B cell (primary cell): ENCODE data around the gene KEL. TPM values are rescaled to one million over a fixed set of nuclear protein-coding genes. Genes with fewer than 3 reads are reported as not detected.

Experiments used
- ATAC-seq: fragments of 200-7000 bp; cut with Tn5 transposase; one replicate; pipeline ENCODE4 v1.10.0; 2021; ENCODE audit warnings: low read depth, mild to moderate bottlenecking, moderate number of reproducible peaks, moderate library complexity
- CTCF ChIA-PET: fragments of 350-600 bp; sonication (Branson Sonifier 250); formaldehyde crosslinking; loops from one replicate; lab custom pipeline; 2021; ENCODE audit warnings: antibody characterized with exemption, inconsistent platforms; lab: Charles Lee
- POLR2A ChIA-PET: fragments of 350-600 bp; sonication (Branson Sonifier 250); formaldehyde crosslinking; loops from one replicate; lab custom pipeline; 2021; ENCODE audit warnings: antibody characterized with exemption; lab: Charles Lee
- DNase-seq: peaks from one replicate; pipeline ENCODE4 v3.0.0; 2013
- H2AFZ ChIP-seq: 2 replicates; pipeline ENCODE4 v1.6.1; 2012; ENCODE audit warnings: mild to moderate bottlenecking, low read depth, low read length; ENCODE audit not compliant: insufficient read depth, poor library complexity, severe bottlenecking
- H3K27ac ChIP-seq, 2 donors: 1 replicate in 1 of 2; 2 replicates in 1 of 2; pipeline ENCODE4 v1.5.1; 2012 to 2013; ENCODE audit warnings: low read length in 2 of 2, mild to moderate bottlenecking in 2 of 2, moderate library complexity in 1 of 2
- H3K27me3 ChIP-seq, 4 experiments: fragments of 200-600 bp in 1 of 4; sonication (generic) in 1 of 4; replicated peaks in 1 of 4; 1 replicate in 2 of 4; 2 replicates in 2 of 4; pipeline versions ENCODE4 v1.6.1 to v1.7.0; 2013 to 2016; ENCODE audit warnings: low read length in 3 of 4, mild to moderate bottlenecking in 2 of 4, mixed read lengths in 1 of 4, moderate library complexity in 1 of 4; ENCODE audit not compliant: insufficient read depth in 4 of 4, control insufficient read depth in 3 of 4; ENCODE audit errors: control extremely low read depth in 1 of 4
- H3K36me3 ChIP-seq, 2 experiments: replicated peaks in 1 of 2; 1 replicate in 1 of 2; 2 replicates in 1 of 2; pipeline versions ENCODE4 v1.6.1 to v1.7.1; 2013; ENCODE audit warnings: low read length in 1 of 2; ENCODE audit not compliant: insufficient read depth in 2 of 2, control insufficient read depth in 1 of 2; ENCODE audit errors: control extremely low read depth in 1 of 2, extremely low read depth in 1 of 2
- H3K4me1 ChIP-seq, 2 donors: fragments of 200-600 bp in 1 of 2; sonication (generic) in 1 of 2; 1 replicate in 1 of 2; 2 replicates in 1 of 2; pipeline versions ENCODE4 v1.5.1 to v1.6.1; 2013 to 2017; ENCODE audit warnings: low read length in 2 of 2; ENCODE audit not compliant: control insufficient read depth in 2 of 2, insufficient read depth in 2 of 2
- H3K4me2 ChIP-seq: replicated peaks from 2 replicates; pipeline ENCODE3; 2012; ENCODE audit warnings: mild to moderate bottlenecking, low read depth, low read length; ENCODE audit not compliant: poor library complexity, severe bottlenecking
- H3K4me3 ChIP-seq, 5 experiments: fragments of 200-600 bp in 1 of 5; sonication (generic) in 1 of 5; 1 replicate in 3 of 5; 2 replicates in 2 of 5; pipeline versions ENCODE4 v1.5.1 to v1.7.0; 2011 to 2016; ENCODE audit warnings: low read length in 4 of 5, mild to moderate bottlenecking in 4 of 5, low read depth in 2 of 5, control low read depth in 1 of 5, moderate library complexity in 1 of 5; ENCODE audit not compliant: insufficient read depth in 1 of 5; ENCODE audit errors: control extremely low read depth in 1 of 5, extremely low read depth in 1 of 5
- H3K79me2 ChIP-seq: fragments of 200-600 bp; sonication (generic); one replicate; pipeline ENCODE4 v1.6.0; 2016; ENCODE audit warnings: low read length; ENCODE audit not compliant: control insufficient read depth, insufficient read depth
- H3K9ac ChIP-seq: fragments of 200-600 bp; sonication (generic); 2 replicates; pipeline ENCODE4 v1.6.1; 2017; ENCODE audit warnings: mild to moderate bottlenecking, low read length, moderate library complexity
- H3K9me3 ChIP-seq, 3 donors: one replicate each; pipeline versions ENCODE4 v1.6.1 to v1.7.1; 2013; ENCODE audit warnings: low read length in 2 of 3; ENCODE audit not compliant: control insufficient read depth in 2 of 3, insufficient read depth in 1 of 3; ENCODE audit errors: control extremely low read depth in 1 of 3
- H4K20me1 ChIP-seq: 2 replicates; pipeline ENCODE4 v1.6.0; 2012; ENCODE audit warnings: mild to moderate bottlenecking, low read length; ENCODE audit not compliant: insufficient read depth, control insufficient read depth, poor library complexity, severe bottlenecking
- H3K27ac Mint-ChIP-seq: one replicate; pipeline ENCODE4 v1.8.0; 2021; ENCODE audit warnings: mixed read lengths
- H3K27me3 Mint-ChIP-seq: one replicate; pipeline ENCODE4 v1.8.0; 2021; ENCODE audit warnings: mixed read lengths
- H3K4me1 Mint-ChIP-seq: one replicate; pipeline ENCODE4 v1.8.0; 2021; ENCODE audit warnings: mixed read lengths
- H3K4me3 Mint-ChIP-seq: one replicate; pipeline ENCODE4 v1.8.0; 2021; ENCODE audit warnings: mixed read lengths
- H3K9me3 Mint-ChIP-seq: one replicate; pipeline ENCODE4 v1.8.0; 2022; ENCODE audit warnings: mixed read lengths; ENCODE audit not compliant: insufficient read depth
- EZH2 ChIP-seq: IDR thresholded peaks from 2 replicates; pipeline ENCODE4 v1.6.1; 2012; ENCODE audit warnings: borderline replicate concordance, low read depth, mild to moderate bottlenecking, moderate library complexity, low read length; ENCODE audit not compliant: insufficient read depth, poor library complexity, severe bottlenecking
- WGBS: methylation state at CpG from one replicate; pipeline ENCODE4 v1.1.5; 2013; ENCODE audit warnings: missing lambda C conversion rate; ENCODE audit not compliant: insufficient coverage; 5-methylcytosine and 5-hydroxymethylcytosine counted together
- intact Hi-C: fragments of 100-400 bp; cut with micrococcal nuclease; formaldehyde crosslinking; loops from one replicate; pipeline ENCODE4 v1.10.0; 2022
- polyA plus RNA-seq: library from polyadenylated mRNA; depleted of rRNA; stranded (reverse); fragments of >200 nt; gene quantifications from 2 replicates; pipeline ENCODE4 v1.2.3, GENCODE V29; 2012
- total RNA-seq, 2 donors: library from RNA; stranded (reverse); fragments of 120-200 nt in 1 of 2; gene quantifications; 1 replicate in 1 of 2; 2 replicates in 1 of 2; pipeline versions ENCODE4 v1.2.3 to v1.2.4, GENCODE V29; 2013 to 2022
- TF ChIP-seq, protein P1 (sequence below): fragments of 200-600 bp; IDR thresholded peaks from one replicate; pipeline ENCODE4 v1.8.0; 2022; ENCODE audit warnings: antibody characterized with exemption, mild to moderate bottlenecking

The KEL gene
- total and polyA plus RNA-seq, 2 donors (not counting 1 experiment from before 2014, with no cell fraction given) = 0.27 to 0.71 TPM

DNA sequence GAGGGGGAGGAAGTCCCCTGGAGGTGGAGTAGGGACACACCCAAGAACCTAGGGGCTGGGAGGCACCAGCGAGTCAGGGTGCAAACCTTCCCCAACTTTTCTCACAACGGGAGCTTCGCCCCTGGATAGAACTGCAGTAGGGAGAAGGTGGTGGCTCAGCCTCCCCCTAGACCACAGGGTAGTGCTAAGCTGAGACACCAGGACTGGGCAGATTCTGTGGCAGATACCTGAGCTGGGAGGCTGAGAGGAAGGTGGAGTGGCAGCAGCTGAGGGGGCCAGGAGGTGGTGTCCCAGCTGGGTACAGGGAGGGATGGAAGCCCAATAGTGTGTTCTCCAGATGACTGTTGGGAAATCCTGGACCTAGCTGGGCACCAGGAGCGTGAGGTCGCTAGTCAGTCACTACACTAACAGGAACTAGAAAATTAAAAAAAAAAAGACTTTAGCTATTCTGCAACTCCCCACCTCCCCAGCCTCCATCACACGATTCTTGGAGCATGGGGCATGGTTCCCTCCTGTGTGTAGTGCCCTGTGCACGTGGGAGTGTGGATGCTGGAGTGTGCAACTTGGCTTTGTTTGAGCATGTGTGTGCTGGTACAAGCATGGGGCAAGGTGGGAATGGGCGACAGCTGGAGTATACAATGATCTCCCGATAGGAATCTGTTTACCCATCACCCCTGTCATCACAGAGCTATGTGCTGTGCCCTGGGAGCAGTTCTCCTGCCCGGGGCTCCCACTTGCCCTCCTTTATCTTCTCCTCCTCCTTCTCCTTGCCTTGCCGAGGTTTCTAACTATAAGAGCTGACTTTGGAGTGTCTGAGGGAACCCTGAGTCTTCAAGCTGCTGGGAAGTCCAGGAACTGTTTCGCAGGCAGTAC lies 67.8 kb downstream of the KEL start:
- H3K36me3 ChIP-seq = no peaks in the 10 kb centered on the region
- H3K4me3 ChIP-seq = no peak overlapping the region
- no peak for DNase-seq
- intact Hi-C loops = no loop called here
- no peak overlapping the region for H3K4me3 Mint-ChIP-seq
- H3K4me2 ChIP-seq = no peak overlapping the region
- no peaks in the 10 kb centered on the region for H3K4me1 Mint-ChIP-seq
- H3K79me2 ChIP-seq = no peaks in the 10 kb centered on the region
- H3K9me3 ChIP-seq = no peaks in the 10 kb centered on the region
- ChIA-PET CTCF (interaction anchor here (1.4 to 2.1 kb wide), 3 partner anchors 14 to 113 kb away, joined by 4 to 14 read pairs (median 6); no protein-coding TSS in a partner anchor), POLR2A (no interaction called here)
- no peaks in the 10 kb centered on the region for H3K9me3 Mint-ChIP-seq
- H3K27me3 Mint-ChIP-seq = peaks cover 36% of the 10 kb centered on the region
- no peak overlapping the region for H3K27ac Mint-ChIP-seq
- ATAC-seq = no peak
- no peaks in the 10 kb centered on the region for H4K20me1 ChIP-seq
- no peak for TF ChIP-seq EZH2
- TF ChIP-seq, protein P1, sequence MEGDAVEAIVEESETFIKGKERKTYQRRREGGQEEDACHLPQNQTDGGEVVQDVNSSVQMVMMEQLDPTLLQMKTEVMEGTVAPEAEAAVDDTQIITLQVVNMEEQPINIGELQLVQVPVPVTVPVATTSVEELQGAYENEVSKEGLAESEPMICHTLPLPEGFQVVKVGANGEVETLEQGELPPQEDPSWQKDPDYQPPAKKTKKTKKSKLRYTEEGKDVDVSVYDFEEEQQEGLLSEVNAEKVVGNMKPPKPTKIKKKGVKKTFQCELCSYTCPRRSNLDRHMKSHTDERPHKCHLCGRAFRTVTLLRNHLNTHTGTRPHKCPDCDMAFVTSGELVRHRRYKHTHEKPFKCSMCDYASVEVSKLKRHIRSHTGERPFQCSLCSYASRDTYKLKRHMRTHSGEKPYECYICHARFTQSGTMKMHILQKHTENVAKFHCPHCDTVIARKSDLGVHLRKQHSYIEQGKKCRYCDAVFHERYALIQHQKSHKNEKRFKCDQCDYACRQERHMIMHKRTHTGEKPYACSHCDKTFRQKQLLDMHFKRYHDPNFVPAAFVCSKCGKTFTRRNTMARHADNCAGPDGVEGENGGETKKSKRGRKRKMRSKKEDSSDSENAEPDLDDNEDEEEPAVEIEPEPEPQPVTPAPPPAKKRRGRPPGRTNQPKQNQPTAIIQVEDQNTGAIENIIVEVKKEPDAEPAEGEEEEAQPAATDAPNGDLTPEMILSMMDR = no peak
- H3K4me1 ChIP-seq = no peaks in the 10 kb centered on the region
- H3K9ac ChIP-seq = no peak overlapping the region
- H2AFZ ChIP-seq = no peak overlapping the region
- 90% methylated on average over 4 of the region's 12 CpGs for WGBS
- H3K27ac ChIP-seq = no peak overlapping the region
- H3K27me3 ChIP-seq = peaks cover 0 to 3% (median 1%) of the 10 kb centered on the region in 4 experiments

DNA sequence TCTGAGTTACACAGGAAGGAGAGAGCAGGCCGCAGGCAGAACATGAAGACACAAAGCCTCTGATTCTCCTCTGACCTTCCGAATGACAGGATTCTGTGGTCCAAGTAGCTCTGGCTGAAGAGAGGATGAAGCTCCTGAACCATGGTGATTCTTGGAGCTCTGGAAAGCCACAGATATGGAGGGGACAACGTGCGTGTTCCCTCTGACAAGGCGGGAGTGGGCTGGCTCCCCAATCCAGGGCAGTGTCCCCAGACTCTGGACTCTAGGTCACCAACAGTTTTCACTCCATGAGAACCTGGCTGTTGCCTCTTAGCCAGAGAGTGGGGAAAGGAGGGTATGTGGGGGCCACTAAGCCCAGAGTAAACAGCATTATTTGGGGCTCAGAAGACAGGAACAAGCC lies 69.2 kb downstream of the KEL start:
- Histone ChIP-seq H2AFZ (no peak overlapping the region), H3K9me3 (no peaks in the 10 kb centered on the region), H3K4me3 (no peak overlapping the region), H3K4me1 (no peaks in the 10 kb centered on the region), H3K79me2 (no peaks in the 10 kb centered on the region), H3K36me3 (no peaks in the 10 kb centered on the region), H3K4me2 (no peak overlapping the region), H3K27me3 (peaks cover 0 to 4% (median 0%) of the 10 kb centered on the region in 4 experiments), H3K9ac (no peak overlapping the region), H4K20me1 (no peaks in the 10 kb centered on the region), H3K27ac (no peak overlapping the region)
- ChIA-PET CTCF (interaction anchor here (1.2 kb wide), 1 partner anchor 12 kb away, joined by 4 read pairs; no protein-coding TSS in a partner anchor), POLR2A (no interaction called here)
- no peak for DNase-seq
- Mint-ChIP-seq H3K27me3 (peaks cover 33% of the 10 kb centered on the region), H3K4me1 (no peaks in the 10 kb centered on the region), H3K27ac (no peak overlapping the region), H3K9me3 (no peaks in the 10 kb centered on the region), H3K4me3 (no peak overlapping the region)
- TF ChIP-seq, protein P1 = no peak
- no peak for TF ChIP-seq EZH2
- no peak for ATAC-seq
- 91% methylated on average over 5 of the region's 5 CpGs for WGBS
- intact Hi-C loops = no loop called here
